GM18511 (cell line): ENCODE measurements around the gene TBPL1.

Experiments
- ATAC-seq: cut with Tn5 transposase; IDR thresholded peaks from one replicate; pipeline ENCODE4 v1.9.1; 2021; ENCODE audit warnings: mild to moderate bottlenecking, moderate library complexity; ENCODE audit not compliant: unreplicated experiment

Gene TBPL1

DNA sequence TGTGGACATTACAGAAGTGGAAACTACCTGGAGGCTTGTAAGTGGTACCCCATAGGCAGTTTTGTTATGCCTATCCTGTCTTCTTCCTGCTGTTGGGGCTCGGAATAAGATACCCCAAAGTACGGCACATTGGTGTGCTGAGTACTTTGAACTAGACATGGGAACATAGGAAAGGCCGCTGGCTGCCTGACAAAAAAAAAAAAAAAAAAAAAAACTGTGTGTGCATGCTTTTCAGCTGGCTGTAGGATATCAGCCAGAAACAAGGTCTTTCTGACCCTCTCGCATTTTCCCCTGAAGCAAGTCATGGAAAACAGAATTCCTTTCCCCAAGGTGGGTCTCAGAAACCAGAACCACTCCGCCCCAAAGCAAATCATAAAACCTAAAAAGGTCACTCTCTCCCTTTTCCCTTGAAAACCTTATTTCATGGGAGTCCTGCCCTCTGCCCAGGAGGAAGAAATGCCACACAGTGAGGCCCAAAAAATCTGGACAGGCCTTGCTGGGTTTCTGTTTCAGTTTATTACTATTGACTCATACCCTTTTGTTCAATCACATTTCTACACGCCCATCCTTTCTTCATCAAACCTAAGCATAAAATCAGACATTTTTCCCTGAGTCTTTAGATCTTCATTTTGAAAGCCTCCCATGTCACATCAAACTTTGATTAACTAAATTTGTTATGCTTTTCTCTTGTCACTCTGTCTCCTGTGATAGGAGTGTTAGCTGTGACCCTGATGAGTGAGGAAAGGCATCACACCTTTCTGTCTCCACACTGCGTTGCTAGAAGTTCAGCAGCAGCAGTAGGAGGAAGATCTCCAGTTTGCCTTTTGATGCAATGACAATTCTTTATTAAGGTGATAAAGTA lies 82.2 kb downstream of the TBPL1 start:
- peak; percentile 45 for ATAC-seq

DNA sequence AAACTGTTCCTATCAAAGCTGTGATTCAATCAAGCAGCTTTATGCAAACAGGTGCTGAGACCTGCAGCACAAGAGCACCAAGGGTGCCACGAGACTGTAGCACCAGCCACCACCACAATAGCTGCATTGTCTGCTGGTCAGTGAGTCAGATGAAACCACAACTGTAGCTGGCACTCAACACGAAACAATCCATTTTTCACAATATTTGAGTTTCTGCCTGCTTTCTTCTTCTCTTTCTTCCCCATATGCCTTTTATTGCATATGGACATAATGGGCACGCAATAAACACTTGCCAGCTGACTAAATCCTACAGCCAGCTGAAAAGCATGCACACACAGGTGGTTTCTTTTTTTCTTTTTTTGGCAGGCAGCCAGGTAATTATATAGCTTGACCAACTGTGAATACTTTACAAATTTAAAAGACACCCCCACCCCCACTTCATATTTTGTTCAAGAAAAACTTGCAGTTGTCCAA lies 82.8 kb downstream of the TBPL1 start:
- ATAC-seq = peak; percentile 84

DNA sequence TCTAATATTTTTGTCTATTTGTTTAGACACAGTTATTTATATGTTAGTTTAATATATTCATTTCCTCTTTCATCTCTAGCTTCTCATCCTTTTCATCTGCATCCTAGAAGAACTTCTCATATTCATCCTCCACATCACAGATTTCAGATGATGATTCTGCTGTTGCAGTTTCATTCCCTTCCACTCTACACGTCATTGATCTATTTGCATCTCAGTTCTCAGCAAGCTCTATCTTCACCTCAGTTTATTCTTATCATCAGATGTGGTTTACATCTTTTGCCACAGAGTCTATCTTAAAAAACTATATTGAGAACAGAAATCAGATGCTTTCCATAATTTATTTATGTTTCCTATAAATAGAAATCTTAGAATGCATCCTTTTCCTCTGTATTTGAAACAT lies 86.1 kb downstream of the TBPL1 start:
- no peak for ATAC-seq
